Ramos (cell line): Measurements from ENCODE around the gene APBA2.

Experiments used
- in situ Hi-C: fragments of 300-500 bp; cut with MboI; formaldehyde crosslinking; loops from one replicate; pipeline ENCODE4 v1.14.3; 2022; ENCODE audit warnings: low sequenced_read_pairs; ENCODE audit not compliant: unreplicated experiment

APBA2 gene

DNA sequence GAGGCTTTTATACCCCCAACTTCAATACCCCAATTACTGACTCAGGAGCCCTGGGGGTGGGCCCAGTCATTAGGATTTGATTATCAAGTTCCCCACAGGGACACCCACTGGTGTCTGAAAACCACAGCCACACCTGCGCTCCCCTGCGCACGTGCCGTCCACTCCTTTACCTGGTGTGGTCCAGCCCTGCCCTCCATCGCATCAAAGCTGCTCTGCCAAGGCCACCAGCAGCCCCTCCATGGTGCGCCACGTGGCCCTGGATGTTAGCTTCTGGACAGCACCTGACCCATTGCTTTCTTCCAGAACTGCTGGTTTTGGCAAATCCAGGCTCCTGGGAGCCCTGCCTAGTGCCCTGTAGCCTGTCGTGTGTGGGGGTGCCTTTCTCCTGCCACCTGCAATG lies 247.5 kb downstream of the APBA2 start:
- in situ Hi-C loops: no loop called here

DNA sequence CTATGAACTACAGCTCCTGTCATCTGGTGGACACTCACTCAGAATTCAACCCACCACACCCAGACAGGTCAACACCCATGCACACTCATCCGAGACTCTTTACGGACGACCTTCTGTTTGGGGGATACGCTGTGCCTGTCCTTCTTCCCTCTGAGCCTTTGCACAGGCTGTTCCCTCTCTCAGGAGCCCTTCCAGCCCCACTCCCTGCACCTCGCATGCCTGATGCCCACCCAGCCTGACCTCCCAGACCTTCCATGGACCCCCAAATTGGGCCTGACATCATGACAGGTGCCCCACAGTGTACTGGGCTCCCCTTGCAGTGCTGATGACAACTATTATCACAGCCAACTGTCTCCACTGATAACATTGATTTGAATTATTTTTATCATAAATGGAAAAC lies 248.0 kb downstream of the APBA2 start:
- in situ Hi-C loops: no loop called here

- in situ Hi-C loops: no loop called here
Observed at GRCh38 chr15:29134239-29134638, 248.5 kb downstream of the APBA2 start.

DNA sequence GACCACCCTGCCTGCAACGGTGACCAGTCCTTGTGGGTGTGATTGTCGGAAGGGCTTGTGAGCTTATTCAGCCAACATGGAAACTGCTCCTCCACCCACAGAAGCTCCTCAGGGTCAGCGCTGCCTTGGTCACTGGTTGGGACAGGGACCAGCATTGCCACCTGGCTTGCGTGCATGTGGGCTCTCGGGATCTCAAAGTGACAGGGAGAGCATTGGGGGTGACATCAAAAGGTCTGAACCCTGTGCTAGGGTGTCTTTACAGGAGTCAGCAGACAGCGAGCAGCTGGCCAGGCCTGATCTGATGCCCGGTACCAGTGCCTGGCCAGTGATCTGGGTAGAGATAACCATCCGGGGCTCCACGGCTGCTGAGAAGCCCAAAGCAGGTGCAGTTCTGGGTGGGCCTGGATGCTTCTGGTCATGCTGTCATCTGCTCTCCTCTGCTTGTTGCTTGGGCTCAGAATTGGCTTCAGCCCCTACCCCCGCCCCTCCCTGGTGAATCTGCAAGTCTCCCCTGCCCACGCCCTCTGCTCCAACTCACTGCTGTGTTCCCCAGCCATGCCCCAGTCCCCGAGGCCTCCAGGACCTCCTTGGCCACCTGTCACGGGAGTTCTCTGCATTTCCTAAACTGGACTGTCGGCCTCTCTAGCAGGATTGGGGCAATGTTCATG lies 249.0 kb downstream of the APBA2 start:
- in situ Hi-C loops: no loop called here

GRCh38 chr15:29135309-29135657 lies 249.5 kb downstream of the APBA2 start:
- in situ Hi-C loops: no loop called here

DNA sequence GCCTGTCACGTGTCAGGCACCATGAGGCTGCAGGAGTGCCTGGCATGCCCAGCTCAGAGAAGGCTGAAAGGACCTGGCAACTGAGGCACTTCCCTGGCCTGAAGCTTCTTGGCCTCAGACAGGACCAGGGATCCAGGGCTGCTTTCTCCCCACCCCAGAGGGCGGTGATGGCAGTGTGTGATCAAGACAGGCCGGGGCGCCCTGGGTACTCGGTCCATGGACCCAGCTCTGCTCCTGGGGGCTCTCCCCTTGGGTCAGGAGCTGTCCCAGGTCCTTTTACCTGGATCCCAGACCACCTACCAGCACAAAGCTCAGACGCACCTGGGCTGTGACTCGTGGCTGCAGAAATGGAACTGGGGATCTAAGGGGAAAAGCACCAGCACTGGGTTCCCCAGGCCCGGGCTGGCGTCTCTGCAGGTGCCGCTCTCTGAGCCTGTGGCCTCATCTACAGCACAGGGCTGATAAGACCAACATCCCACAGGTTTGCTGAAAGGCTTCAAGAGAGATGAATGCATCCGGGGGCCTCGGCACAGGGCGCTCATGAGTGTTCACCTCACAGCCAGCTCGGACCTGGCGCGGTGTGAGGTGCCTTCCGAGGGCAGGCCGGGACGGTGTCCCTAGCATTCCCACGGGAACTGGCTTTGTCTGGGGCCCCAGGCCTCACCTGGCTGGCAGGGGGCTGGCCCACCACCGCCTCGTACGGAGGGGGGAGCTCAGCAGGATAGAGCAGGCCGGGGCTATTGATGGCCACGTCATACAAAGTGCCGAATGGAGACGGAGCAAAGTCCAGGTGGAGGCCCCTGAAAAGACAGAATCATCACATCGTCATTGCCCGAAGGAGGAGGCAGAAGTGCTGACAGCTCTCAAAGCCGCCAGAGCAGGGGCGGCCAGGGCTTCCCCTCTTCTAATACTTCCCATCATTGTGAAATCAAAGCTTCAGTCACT lies 250.2 kb downstream of the APBA2 start:
- in situ Hi-C loops: no loop called here

GRCh38 chr15:29138260-29138659 lies 252.5 kb downstream of the APBA2 start:
- in situ Hi-C loops: no loop called here

DNA sequence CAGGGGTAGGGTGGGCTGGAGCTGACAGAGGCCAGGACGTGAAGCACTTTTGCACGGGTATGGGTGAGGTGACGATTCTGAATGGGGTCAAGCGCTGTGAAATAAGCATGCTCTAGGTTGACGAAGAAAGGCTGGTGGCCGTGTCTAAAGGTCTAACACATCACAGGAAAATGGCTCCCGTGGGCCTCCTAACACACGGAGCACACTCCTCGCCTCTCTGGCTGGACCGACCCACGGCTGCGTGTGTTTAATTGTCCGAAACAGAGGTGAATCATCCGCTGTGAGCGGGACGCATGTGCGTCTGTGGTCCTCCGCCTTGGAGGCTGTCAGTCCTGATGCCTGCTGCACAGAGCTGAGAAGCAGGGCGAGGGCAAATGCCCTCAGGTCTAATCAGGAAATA lies 253.3 kb downstream of the APBA2 start:
- in situ Hi-C loops: no loop called here

DNA sequence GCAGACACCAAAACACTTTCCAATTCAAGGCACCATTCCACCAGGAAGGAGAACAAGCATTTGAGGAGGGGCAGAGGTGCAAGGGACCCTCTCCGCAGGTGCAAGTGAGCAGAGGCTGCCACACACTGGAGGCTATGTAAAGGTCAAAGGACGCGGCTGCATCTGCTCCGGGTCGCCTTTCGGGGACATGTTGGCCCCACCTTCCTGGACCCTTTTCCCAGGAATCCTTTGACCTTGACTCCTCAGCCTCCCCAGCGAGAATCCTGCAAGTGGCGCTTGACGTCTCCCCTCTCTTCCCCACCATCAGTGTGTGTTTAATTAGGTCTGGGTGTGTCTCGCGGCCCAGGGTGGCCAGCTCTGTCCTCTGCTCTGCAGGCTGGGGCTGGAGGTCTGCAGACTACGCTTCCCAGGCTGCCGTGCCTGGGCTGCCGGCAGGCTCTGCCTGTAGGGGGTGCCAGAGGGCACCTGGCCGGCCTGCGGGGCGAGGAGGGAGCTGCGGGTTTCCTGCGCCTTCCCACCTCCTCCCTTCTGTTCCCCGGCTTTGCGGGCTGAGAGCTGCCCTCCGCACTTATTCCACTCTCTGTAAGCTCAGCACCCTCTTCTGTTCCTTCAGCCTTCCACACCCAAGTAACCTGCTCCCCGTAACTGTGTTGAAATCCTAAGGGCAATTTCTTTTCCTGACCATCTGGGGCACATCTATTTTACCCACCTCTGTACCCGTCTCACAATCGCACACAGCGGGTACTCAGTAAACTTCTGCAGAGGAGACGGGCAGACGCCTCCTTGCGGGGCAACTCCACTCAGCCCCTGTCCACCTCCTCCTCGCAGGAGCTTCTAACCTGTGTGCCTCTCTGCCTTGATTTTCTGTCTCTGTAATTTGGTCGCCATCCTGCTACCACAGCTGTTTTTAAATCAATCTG lies 254.0 kb downstream of the APBA2 start:
- in situ Hi-C loops: no loop called here

DNA sequence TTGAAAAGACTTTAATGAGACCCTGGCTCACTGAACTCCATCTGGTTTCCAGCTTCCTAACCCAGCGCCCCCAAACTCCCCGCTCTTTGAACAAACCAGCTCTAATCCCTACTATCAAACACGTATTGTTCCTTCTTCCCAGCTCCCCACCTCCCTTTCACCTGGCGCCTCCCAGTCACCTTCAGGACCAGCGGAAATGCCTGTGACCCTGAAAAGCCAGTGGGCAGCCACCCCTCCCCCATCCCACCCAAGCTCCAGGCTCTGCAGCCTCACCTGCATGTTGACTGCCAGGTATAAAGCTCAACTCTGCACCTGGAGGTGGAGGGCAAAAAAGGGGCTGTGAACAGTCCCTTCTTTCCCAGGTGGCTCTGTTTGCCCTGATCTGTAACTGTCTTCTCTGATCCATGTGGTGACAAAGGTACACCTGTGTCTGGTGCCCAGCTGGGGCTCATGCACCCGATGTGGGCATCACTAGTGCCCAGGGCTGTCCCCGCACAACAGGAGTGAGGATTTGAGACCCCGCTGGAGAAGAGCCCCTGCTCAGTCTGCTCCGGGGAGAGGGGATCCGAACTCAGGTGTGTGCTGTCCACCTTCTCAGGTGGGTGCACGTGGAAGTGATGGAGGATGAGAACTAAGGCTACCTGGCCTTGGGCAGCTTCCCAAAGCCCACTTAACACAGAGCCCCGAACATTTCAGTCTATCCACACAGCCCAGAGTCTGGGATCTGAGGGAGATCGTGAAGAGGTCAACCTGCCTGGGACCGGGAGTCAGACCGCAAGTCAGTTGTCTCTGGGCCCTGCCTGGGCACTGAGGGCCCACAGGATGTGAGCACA lies 254.9 kb downstream of the APBA2 start:
- in situ Hi-C loops: no loop called here

GRCh38 chr15:29141308-29142128 lies 255.7 kb downstream of the APBA2 start:
- in situ Hi-C loops: no loop called here

GRCh38 chr15:29142129-29142747 lies 256.5 kb downstream of the APBA2 start:
- in situ Hi-C loops: no loop called here

DNA sequence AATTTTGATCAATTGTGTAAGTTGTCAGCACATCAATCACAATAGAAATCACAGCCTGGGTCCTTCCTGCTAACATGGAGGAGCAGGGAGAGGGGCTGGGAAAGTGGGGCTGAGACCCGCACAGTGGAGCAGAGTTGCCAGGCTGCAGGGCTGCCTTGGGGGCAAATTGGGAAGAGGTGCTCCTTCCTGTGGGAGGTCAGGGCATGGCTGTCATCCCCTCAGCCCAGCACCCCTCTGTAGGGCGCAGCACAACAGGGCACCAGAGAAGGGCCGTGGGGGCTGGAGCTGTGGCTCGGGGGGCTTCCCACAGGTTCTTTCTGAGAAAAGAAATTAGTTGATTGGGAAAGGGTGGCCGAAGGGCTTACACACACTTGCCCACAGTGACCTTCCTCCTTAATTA lies 257.5 kb downstream of the APBA2 start:
- in situ Hi-C loops: no loop called here

DNA sequence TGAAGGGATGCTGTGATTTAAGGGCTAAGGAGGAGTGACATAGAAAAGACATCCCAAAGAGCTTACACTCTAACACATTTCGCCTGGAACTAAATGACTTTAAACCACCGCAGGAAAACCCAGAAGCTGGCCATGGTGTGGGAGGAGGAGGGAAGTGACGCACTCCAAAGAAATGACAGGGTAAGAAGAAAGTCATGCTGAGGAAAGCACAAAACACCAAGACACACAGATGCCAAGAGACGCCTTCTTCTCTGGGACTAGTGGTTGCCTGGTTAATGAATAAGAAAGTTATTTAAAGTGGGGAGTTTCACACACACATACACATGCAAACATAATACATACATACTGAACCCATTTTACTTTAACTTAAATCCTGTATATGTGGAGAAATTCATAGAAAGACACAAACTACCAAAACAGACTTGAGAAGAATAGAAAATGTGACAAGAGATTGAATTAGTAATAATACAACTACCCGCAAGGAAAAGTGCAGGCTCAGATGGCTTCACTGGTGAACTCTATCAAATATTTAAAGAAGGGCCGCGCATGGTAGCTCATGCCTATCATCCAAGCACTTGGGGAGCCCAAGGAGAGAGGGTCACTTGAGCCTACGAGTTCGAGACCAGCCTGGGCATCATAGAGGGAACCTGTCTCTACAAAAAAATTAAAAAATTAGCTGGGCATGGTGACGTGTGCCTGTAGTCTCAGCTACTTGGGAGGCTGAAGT lies 258.3 kb downstream of the APBA2 start:
- in situ Hi-C loops: no loop called here

DNA sequence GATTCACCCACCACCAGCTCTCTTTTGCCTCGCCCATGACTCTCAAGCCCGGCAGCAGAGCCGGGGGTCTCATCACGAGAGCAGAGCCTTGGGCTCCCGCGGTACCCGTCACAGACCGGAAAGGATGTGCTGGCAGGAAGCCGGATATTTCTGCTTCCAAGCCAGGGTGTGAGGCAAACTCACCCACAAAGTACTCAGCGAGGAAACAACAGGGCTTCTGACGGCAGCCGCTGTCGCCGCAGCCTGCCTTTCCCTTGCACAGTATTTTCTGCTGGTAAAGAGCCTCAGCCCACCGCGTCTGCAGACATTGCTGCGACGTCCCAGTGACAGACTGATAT lies 263.9 kb downstream of the APBA2 start:
- in situ Hi-C loops: no loop called here

DNA sequence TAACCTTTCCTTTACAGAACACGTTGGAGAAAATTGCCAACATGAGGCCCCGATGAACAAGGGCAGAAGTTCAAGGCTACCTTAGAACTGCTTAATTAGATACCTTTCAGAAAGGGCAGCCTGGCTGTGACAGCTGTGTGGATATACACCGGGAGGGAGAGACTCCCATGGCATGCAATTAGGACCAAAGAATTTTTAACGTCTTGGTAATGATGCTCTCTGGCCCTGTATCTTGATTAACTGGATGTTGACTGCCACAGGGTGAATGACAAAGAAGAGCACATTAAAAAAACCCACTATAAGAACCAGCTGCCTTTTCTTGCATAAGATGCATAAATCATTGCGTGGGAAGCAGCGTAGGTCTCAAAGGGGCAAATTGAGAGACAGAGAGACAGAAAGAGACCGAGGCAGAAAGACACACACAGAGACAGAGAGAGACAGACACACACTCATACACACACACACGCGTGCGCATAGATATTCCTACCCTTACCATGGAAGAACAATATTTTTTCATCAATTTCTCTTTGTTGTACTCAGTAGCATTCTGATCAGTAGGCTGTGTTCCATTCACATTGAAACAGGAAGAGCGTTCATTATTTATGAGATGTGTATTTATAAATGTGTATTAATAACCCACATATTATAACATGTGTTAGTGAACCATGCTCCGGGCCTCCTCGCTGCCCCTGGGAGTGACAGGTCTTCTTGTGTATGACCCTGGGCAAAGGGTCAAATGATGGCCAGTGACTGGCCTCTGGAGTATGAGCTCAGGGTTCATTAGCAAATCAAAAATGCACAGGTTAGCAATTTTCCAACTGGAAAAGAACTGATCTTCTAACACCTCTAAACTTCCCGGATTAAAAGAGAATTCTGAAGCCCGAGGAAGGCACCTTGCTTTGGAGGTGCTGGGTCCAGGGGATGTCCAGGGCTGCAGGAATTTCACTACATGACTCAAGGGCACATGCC lies 265.0 kb downstream of the APBA2 start:
- in situ Hi-C loops: no loop called here

- in situ Hi-C loops: no loop called here
Observed at GRCh38 chr15:29151484-29151857, 265.7 kb downstream of the APBA2 start.
